BE2C (cell line): ENCODE data around the gene SPTBN1.

ENCODE experiments used
- DNase-seq: peaks from one replicate; pipeline ENCODE4 v3.0.0-alpha.2; 2020
- H3K27me3 ChIP-seq: fragments of 250-450 bp; sonication (Bioruptor Pico); 2 replicates; pipeline ENCODE4 v1.5.1; 2020; ENCODE audit warnings: mild to moderate bottlenecking
- H3K36me3 ChIP-seq: fragments of 250-450 bp; sonication (Bioruptor Pico); 2 replicates; pipeline ENCODE4 v1.5.1; 2020; ENCODE audit warnings: mild to moderate bottlenecking
- H3K4me1 ChIP-seq: fragments of 250-450 bp; sonication (Bioruptor Pico); 2 replicates; pipeline ENCODE4 v1.5.1; 2020
- H3K4me3 ChIP-seq: 2 replicates; pipeline ENCODE4 v1.5.1; 2011; ENCODE audit warnings: low read depth, low read length
- H3K9me3 ChIP-seq: fragments of 250-450 bp; sonication (Bioruptor Pico); 2 replicates; pipeline ENCODE4 v1.5.1; 2020
- TF ChIP-seq, protein P1 (sequence below): IDR thresholded peaks from 2 replicates; pipeline ENCODE4 v1.5.1; 2012; ENCODE audit warnings: mild to moderate bottlenecking, low read depth, low read length

SPTBN1 gene

GRCh38 chr2:54464341-54464740 lies 8.2 kb downstream of the SPTBN1 start:
- TF ChIP-seq, protein P1, sequence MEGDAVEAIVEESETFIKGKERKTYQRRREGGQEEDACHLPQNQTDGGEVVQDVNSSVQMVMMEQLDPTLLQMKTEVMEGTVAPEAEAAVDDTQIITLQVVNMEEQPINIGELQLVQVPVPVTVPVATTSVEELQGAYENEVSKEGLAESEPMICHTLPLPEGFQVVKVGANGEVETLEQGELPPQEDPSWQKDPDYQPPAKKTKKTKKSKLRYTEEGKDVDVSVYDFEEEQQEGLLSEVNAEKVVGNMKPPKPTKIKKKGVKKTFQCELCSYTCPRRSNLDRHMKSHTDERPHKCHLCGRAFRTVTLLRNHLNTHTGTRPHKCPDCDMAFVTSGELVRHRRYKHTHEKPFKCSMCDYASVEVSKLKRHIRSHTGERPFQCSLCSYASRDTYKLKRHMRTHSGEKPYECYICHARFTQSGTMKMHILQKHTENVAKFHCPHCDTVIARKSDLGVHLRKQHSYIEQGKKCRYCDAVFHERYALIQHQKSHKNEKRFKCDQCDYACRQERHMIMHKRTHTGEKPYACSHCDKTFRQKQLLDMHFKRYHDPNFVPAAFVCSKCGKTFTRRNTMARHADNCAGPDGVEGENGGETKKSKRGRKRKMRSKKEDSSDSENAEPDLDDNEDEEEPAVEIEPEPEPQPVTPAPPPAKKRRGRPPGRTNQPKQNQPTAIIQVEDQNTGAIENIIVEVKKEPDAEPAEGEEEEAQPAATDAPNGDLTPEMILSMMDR = no peak
- no peaks in the 10 kb centered on the region for H3K9me3 ChIP-seq
- no peaks in the 10 kb centered on the region for H3K27me3 ChIP-seq
- H3K4me1 ChIP-seq = peaks cover 7% of the 10 kb centered on the region; the same call in 1 of the 2 replicates
- H3K4me3 ChIP-seq = no peak overlapping the region
- no peaks in the 10 kb centered on the region; the same call in 1 of the 2 replicates for H3K36me3 ChIP-seq
- no peak for DNase-seq

DNA sequence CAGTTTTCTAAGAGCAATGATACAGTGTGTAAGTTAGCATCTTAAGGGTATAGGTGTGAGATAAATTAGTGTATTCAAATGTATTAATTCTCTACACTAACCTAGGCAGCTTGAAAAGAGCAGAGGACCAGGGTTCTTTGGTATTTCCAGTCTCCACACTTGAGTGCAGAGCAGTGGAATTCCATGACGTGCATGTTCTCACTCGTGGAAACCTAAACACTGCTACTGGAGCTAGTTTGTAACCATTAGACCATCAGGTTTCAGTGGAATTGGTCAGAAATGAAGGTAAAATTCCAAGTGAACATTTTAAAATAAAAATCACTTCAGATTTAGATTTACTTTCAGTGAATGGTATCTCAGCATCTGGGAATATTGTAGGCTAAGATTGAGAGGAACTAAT lies 9.0 kb downstream of the SPTBN1 start:
- TF ChIP-seq, protein P1 = no peak
- Histone ChIP-seq H3K27me3 (no peaks in the 10 kb centered on the region), H3K4me3 (no peak overlapping the region), H3K9me3 (no peaks in the 10 kb centered on the region), H3K4me1 (peaks cover 7% of the 10 kb centered on the region; the same call in 1 of the 2 replicates), H3K36me3 (no peaks in the 10 kb centered on the region; the same call in 1 of the 2 replicates)
- DNase-seq = no peak

DNA sequence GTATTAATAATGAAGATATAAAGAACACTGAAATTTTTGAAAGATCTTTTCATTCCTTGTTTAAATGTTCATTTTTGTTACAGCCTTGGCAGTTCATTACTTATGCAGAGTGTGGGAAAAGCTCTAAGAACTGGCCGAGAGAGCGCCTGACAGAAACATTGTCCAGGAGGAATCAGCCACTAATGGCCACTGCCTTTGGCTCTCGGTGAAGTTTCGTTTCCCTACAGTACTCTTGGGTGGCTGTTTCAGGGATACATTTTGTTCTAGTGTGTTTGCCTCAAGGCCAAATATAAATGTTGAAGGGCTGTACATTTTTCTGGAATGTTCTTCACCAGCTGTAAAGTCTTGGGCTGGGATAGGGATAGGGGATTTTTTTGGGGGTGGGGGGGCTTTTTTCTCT lies 10.7 kb downstream of the SPTBN1 start:
- no peak overlapping the region for H3K4me3 ChIP-seq
- H3K4me1 ChIP-seq = peaks cover 14% of the 10 kb centered on the region
- no peaks in the 10 kb centered on the region for H3K27me3 ChIP-seq
- no peaks in the 10 kb centered on the region for H3K9me3 ChIP-seq
- DNase-seq = no peak
- no peaks in the 10 kb centered on the region for H3K36me3 ChIP-seq
- TF ChIP-seq, protein P1 = no peak

DNA sequence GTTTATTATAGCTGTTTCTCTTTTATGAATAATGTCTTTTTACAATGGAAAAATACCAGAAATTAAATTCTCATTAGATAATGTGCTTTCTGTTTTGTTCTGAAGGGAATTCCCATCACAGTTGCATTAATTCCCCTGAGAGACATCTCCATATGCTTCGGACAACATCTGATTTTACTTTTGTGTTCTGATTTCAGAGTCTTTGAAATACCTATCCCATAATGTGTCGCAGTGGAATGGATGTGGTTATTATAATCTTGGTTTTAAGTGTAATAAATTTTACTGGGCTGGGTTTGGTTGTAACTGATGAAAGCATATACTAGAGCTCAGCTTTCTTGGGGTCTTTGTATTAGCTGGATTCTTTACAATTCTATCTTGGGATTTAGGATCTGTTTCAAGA lies 12.5 kb downstream of the SPTBN1 start:
- no peaks in the 10 kb centered on the region for H3K9me3 ChIP-seq
- TF ChIP-seq, protein P1 = no peak
- H3K4me3 ChIP-seq = no peak overlapping the region
- no peaks in the 10 kb centered on the region for H3K27me3 ChIP-seq
- H3K36me3 ChIP-seq = no peaks in the 10 kb centered on the region
- peaks cover 17% of the 10 kb centered on the region for H3K4me1 ChIP-seq
- DNase-seq = no peak

DNA sequence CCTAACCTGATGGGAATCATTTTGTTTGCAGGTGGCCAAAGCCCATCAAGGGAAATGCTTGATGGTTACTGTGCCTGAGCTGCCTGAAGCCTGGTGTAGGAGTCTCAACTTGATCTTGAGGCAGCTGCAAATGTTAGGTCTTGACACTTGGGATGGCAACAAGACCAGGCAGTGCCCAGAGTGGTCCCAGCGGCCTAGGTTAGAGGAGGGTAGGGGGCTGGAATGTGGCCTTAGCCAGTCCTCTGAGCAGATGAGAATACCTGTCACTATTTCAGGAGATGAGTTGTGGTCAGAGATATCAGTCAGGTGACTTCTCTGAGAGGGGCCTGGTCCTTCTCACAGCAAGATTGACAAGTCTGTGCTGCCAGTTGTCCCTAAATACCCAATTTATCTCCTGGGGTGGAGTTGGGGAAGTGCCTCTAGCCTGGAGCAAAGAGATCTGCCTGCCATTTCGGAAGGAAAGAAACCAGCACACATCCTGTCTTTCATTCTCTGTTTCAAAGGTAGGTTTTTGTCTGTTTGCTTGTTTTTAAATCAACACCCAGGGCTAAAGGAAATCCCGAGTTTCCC lies 13.4 kb downstream of the SPTBN1 start:
- Histone ChIP-seq H3K27me3 (no peaks in the 10 kb centered on the region), H3K4me3 (peak overlapping the region; percentile 33), H3K36me3 (no peaks in the 10 kb centered on the region), H3K9me3 (no peaks in the 10 kb centered on the region), H3K4me1 (peaks cover 17% of the 10 kb centered on the region)
- TF ChIP-seq, protein P1 = no peak
- peak; percentile 61 for DNase-seq

DNA sequence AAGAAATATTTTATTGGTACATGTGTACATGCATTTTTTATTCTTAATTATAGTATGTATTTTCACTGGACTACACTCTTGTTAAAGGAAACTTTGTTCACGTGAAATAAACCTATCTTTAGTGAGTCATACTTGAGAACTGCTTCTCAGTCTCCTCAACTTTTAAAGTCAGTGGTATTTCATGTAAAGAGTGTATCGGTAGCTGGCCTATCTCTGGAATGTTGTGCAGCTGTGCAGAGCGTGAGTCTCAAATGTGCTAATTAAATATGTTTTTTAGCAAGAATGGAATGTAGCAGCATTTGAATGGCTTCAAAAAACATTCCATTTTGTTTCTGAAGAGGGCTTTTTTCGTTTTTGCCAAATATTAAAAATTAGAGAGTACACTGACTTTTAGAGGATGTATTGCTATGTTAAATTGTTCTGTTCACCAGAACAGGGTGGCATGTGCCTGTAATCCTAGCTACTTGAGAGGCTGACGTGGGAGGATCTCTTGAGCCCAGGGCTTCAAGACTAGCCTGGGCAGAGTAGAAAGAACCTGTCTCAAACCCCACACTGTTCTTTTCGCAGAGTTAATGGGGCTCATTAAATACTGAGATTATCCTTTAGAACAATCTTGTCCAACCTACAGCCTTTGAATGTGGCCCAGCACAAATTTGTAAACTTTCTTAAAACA lies 14.3 kb downstream of the SPTBN1 start:
- TF ChIP-seq, protein P1 = no peak
- Histone ChIP-seq H3K4me3 (peak overlapping the region; percentile 33; the same call in 1 of the 2 replicates), H3K4me1 (peaks cover 17% of the 10 kb centered on the region), H3K27me3 (no peaks in the 10 kb centered on the region), H3K36me3 (no peaks in the 10 kb centered on the region), H3K9me3 (no peaks in the 10 kb centered on the region)
- no peak for DNase-seq
